ENCODE measurements around the gene RHBDD2.
"Not testable (repeated sequence)": the region's sequence is repeated elsewhere in the genome, so short reads cannot be mapped to it uniquely, and the experiment has no call there.

DNA sequence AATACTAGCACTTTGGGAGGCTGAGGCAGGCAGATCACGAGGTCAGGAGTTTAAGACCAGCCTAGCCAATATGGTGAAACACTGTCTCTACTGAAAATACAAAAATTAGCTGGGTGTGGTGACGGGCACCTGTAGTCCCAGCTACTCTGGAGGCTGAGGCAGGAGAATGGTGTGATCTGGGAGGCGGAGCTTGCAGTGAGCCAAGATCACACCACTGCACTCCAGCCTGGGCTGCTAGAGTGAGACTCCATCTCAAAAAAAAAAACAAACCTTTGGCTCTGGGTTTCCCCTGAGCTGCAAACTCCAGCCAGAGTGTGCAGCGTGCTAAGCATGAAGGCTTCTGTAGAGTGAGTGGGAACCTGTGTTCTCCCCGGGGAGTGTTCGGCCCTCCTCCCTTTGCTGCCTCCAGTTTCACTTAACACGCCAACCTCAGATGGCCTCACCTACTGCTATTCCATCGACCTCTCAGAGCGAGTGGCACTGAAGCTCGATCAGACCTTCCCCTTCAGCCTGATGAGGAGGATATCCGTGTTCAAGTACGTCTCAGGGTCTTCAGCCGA is 4.5 kb downstream of the RHBDD2 start:
- TF ChIP-seq, protein P1, sequence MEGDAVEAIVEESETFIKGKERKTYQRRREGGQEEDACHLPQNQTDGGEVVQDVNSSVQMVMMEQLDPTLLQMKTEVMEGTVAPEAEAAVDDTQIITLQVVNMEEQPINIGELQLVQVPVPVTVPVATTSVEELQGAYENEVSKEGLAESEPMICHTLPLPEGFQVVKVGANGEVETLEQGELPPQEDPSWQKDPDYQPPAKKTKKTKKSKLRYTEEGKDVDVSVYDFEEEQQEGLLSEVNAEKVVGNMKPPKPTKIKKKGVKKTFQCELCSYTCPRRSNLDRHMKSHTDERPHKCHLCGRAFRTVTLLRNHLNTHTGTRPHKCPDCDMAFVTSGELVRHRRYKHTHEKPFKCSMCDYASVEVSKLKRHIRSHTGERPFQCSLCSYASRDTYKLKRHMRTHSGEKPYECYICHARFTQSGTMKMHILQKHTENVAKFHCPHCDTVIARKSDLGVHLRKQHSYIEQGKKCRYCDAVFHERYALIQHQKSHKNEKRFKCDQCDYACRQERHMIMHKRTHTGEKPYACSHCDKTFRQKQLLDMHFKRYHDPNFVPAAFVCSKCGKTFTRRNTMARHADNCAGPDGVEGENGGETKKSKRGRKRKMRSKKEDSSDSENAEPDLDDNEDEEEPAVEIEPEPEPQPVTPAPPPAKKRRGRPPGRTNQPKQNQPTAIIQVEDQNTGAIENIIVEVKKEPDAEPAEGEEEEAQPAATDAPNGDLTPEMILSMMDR (IDR thresholded peaks at IDR 0.05 in 8 of 11, conservative IDR thresholded peaks at IDR 0.05 in 3 of 11) = not testable (repeated sequence)
- not testable (repeated sequence) for TF ChIP-seq POLR2A, POLR2AphosphoS5 (IDR thresholded peaks at IDR 0.05)

All from spleen (tissue), 7 donors.